Nephron (organoid): ENCODE measurements around the gene MYL5.

ENCODE experiments used
- H3K27ac Mint-ChIP-seq, 3 experiments: 2 replicates each; pipeline ENCODE4 v1.8.0; 2020; ENCODE audit warnings: mixed read lengths in 3 of 3, mild to moderate bottlenecking in 2 of 3, moderate library complexity in 1 of 3
- H3K27me3 Mint-ChIP-seq: 2 replicates; pipeline ENCODE4 v1.8.0; 2021; ENCODE audit warnings: low read depth, mild to moderate bottlenecking, moderate library complexity, mixed read lengths
- H3K36me3 Mint-ChIP-seq: 2 replicates; pipeline ENCODE4 v1.8.0; 2020; ENCODE audit warnings: low read depth, mixed read lengths
- H3K4me1 Mint-ChIP-seq: 2 replicates; pipeline ENCODE4 v1.8.0; 2020; ENCODE audit warnings: mixed read lengths
- H3K4me3 Mint-ChIP-seq, 3 experiments: 2 replicates each; pipeline ENCODE4 v1.8.0; 2020; ENCODE audit warnings: mild to moderate bottlenecking in 3 of 3, mixed read lengths in 3 of 3, moderate library complexity in 2 of 3
- H3K9me3 Mint-ChIP-seq: 2 replicates; pipeline ENCODE4 v1.8.0; 2020; ENCODE audit warnings: mixed read lengths
- CTCF ChIP-seq, 3 experiments: fragments of 200-600 bp; sonication (generic); IDR thresholded peaks; one replicate each; pipeline ENCODE4 v1.5.0; 2021; ENCODE audit warnings: antibody characterized with exemption in 3 of 3; ENCODE audit not compliant: unreplicated experiment in 3 of 3

The MYL5 gene

GRCh38 chr4:659851-660250 is 14.5 kb upstream of the MYL5 start:
- H3K4me3 Mint-ChIP-seq = peak overlapping the region; percentile 4 to 59 (median 23)
- no peak for TF ChIP-seq CTCF (IDR thresholded peaks at IDR 0.05; ENCODE audit: unreplicated experiment in 3 of 3)

GRCh38 chr4:660401-660800 is 13.9 kb upstream of the MYL5 start:
- no peak for TF ChIP-seq CTCF (IDR thresholded peaks at IDR 0.05; ENCODE audit: unreplicated experiment in 3 of 3)
- no peaks in the 10 kb centered on the region for H3K9me3 Mint-ChIP-seq
- H3K4me1 Mint-ChIP-seq = no peaks in the 10 kb centered on the region
- peak overlapping the region; percentile 21 to 58 (median 38) for H3K4me3 Mint-ChIP-seq
- H3K36me3 Mint-ChIP-seq = peaks cover 12% of the 10 kb centered on the region
- H3K27ac Mint-ChIP-seq = no peak overlapping the region
- H3K27me3 Mint-ChIP-seq = peaks cover 3% of the 10 kb centered on the region

More at GRCh38 chr4:659851-660250, 14.5 kb upstream of the MYL5 start:
- peaks cover 12% of the 10 kb centered on the region for H3K36me3 Mint-ChIP-seq
- H3K9me3 Mint-ChIP-seq = no peaks in the 10 kb centered on the region
- no peak overlapping the region for H3K27ac Mint-ChIP-seq
- H3K4me1 Mint-ChIP-seq = no peaks in the 10 kb centered on the region
- H3K27me3 Mint-ChIP-seq = peaks cover 3% of the 10 kb centered on the region

- peak overlapping the region; percentile 7 to 58 (median 38) for H3K4me3 Mint-ChIP-seq
- TF ChIP-seq CTCF (IDR thresholded peaks at IDR 0.05; ENCODE audit: unreplicated experiment in 3 of 3) = no peak
- H3K9me3 Mint-ChIP-seq = no peaks in the 10 kb centered on the region
- peaks cover 3% of the 10 kb centered on the region for H3K27me3 Mint-ChIP-seq
- no peaks in the 10 kb centered on the region for H3K4me1 Mint-ChIP-seq
- H3K36me3 Mint-ChIP-seq = peaks cover 12% of the 10 kb centered on the region
- H3K27ac Mint-ChIP-seq = no peak overlapping the region
These were observed 13.1 kb upstream of the MYL5 start for GRCh38 chr4:661231-661630.

GRCh38 chr4:661881-662761 is 12.2 kb upstream of the MYL5 start:
- Mint-ChIP-seq H3K36me3 (peaks cover 12% of the 10 kb centered on the region), H3K4me1 (no peaks in the 10 kb centered on the region), H3K27me3 (peaks cover 3% of the 10 kb centered on the region), H3K9me3 (no peaks in the 10 kb centered on the region), H3K4me3 (peak overlapping the region; percentile 27 to 77 (median 34)), H3K27ac (no peak overlapping the region)
- TF ChIP-seq CTCF (IDR thresholded peaks at IDR 0.05; ENCODE audit: unreplicated experiment in 3 of 3) = no peak

GRCh38 chr4:663046-663437 is 11.3 kb upstream of the MYL5 start:
- TF ChIP-seq CTCF (IDR thresholded peaks at IDR 0.05; ENCODE audit: unreplicated experiment in 3 of 3) = no peak
- H3K4me3 Mint-ChIP-seq = peak overlapping the region; percentile 74 to 77 (median 77)

More at GRCh38 chr4:663046-663437, 11.3 kb upstream of the MYL5 start:
- Mint-ChIP-seq H3K4me1 (no peaks in the 10 kb centered on the region), H3K36me3 (peaks cover 12% of the 10 kb centered on the region), H3K9me3 (no peaks in the 10 kb centered on the region), H3K27ac (no peak overlapping the region), H3K27me3 (peaks cover 3% of the 10 kb centered on the region)
